SH-SY5Y (cell line): ENCODE measurements around the gene NOXA1.

Source experiments
- GATA2 ChIP-seq: IDR thresholded peaks from 2 replicates; pipeline ENCODE4 v1.6.1; 2011; ENCODE audit warnings: mild to moderate bottlenecking, low read depth, low read length
- GATA3 ChIP-seq: IDR thresholded peaks from 2 replicates; pipeline ENCODE4 v1.6.1; 2011; ENCODE audit warnings: low read depth, mild to moderate bottlenecking, low read length, moderate library complexity

DNA sequence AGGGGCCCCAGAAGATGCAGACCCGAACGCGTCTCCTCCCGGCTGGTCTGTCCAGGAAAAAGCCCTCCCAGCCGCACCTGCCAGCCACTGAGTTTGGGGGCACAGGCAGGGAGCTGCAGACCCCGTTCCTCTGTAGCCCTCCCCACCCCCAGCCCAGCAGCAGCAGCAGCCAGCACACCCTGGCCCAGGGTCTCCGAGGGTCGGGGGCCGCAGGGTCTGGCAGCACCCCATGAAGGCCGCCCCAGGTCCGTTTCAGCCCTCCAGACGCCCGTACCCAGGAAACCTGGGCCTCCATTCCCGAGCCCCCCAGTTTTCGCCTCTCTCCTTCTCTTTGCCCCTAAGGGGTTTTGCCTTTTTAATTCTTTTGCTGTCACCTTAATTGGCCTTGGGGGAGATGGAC is 19.9 kb upstream of the NOXA1 start:
- TF ChIP-seq GATA3, result no peak
- no peak for TF ChIP-seq GATA2
